IMR-90 (cell line): Measurements from ENCODE around the gene PLA2G2F. TPM values are rescaled to one million over a fixed set of nuclear protein-coding genes. Genes with fewer than 3 reads are reported as not detected.

Source experiments
- ATAC-seq: fragments of 200-7000 bp; cut with Tn5 transposase; 2 replicates; pipeline ENCODE4 v1.9.1; 2020; ENCODE audit warnings: low read depth, mild to moderate bottlenecking, moderate library complexity
- BruUV-seq: library from RNA; stranded (reverse); fragments of 400-500 nt; replicated peaks from 2 replicates; lab custom pipeline; 2021; lab: Mats Ljungman, UMichigan
- CTCF ChIA-PET: fragments of 300-600 bp; formaldehyde crosslinking; extraction: SDS; loops from one replicate; lab custom pipeline; 2021; ENCODE audit warnings: antibody characterized with exemption; lab: Yijun Ruan, JAX
- POLR2A ChIA-PET: fragments of 300-600 bp; sonication (Branson Sonifier 250); formaldehyde crosslinking; loops from one replicate; lab custom pipeline; 2022; ENCODE audit warnings: antibody characterized with exemption; ENCODE audit not compliant: unreplicated experiment; lab: Charles Lee
- DNase-seq: peaks from one replicate; pipeline ENCODE4 v3.0.0; 2013
- H2AFZ ChIP-seq: replicated peaks from 2 replicates; pipeline ENCODE3; 2013; ENCODE audit warnings: low read length, mild to moderate bottlenecking; ENCODE audit not compliant: poor library complexity
- H2AK5ac ChIP-seq: 2 replicates; pipeline ENCODE4 v1.6.1; 2013; ENCODE audit warnings: low read depth, low read length, inconsistent platforms
- H2AK9ac ChIP-seq: replicated peaks from 2 replicates; pipeline ENCODE3; 2013; ENCODE audit warnings: mild to moderate bottlenecking, low read depth, low read length, moderate library complexity; ENCODE audit not compliant: poor library complexity
- H2BK120ac ChIP-seq: 2 replicates; pipeline ENCODE4 v1.6.1; 2013; ENCODE audit warnings: low read depth, low read length, inconsistent platforms
- H2BK15ac ChIP-seq: 3 replicates; pipeline ENCODE4 v1.6.1; 2013; ENCODE audit warnings: low read depth, low read length, inconsistent platforms
- H2BK20ac ChIP-seq: 2 replicates; pipeline ENCODE4 v1.6.1; 2013; ENCODE audit warnings: low read depth, mild to moderate bottlenecking, inconsistent platforms, low read length, moderate library complexity
- H2BK5ac ChIP-seq: 2 replicates; pipeline ENCODE4 v1.6.1; 2013; ENCODE audit warnings: mild to moderate bottlenecking, low read depth, low read length, inconsistent platforms; ENCODE audit not compliant: poor library complexity, severe bottlenecking
- H3K14ac ChIP-seq: replicated peaks from 2 replicates; pipeline ENCODE4 v1.6.1; 2013; ENCODE audit warnings: low read depth, low read length, inconsistent platforms
- H3K18ac ChIP-seq: 2 replicates; pipeline ENCODE4 v1.6.1; 2013; ENCODE audit warnings: low read depth, low read length, control low read depth
- H3K23ac ChIP-seq: 2 replicates; pipeline ENCODE4 v1.6.1; 2013; ENCODE audit warnings: low read depth, low read length, inconsistent platforms
- H3K27ac ChIP-seq: 2 replicates; pipeline ENCODE4 v1.5.1; 2013; ENCODE audit warnings: mild to moderate bottlenecking, control low read depth, low read length; ENCODE audit not compliant: insufficient read depth
- H3K27me3 ChIP-seq: 2 replicates; pipeline ENCODE4 v1.6.1; 2013; ENCODE audit warnings: low read length; ENCODE audit not compliant: control insufficient read depth, insufficient read depth
- H3K36me3 ChIP-seq: 2 replicates; pipeline ENCODE4 v1.6.1; 2013; ENCODE audit warnings: low read length, mixed read lengths; ENCODE audit not compliant: control insufficient read depth, insufficient read depth
- H3K4ac ChIP-seq: 2 replicates; pipeline ENCODE4 v1.6.1; 2013; ENCODE audit warnings: low read depth, low read length, inconsistent platforms
- H3K4me1 ChIP-seq: 2 replicates; pipeline ENCODE4 v1.6.1; 2013; ENCODE audit warnings: low read length, mixed read lengths; ENCODE audit not compliant: control insufficient read depth, insufficient read depth
- H3K4me2 ChIP-seq: 2 replicates; pipeline ENCODE4 v1.6.1; 2013; ENCODE audit warnings: low read depth, mild to moderate bottlenecking, control low read depth, low read length, moderate library complexity
- H3K4me3 ChIP-seq: 2 replicates; pipeline ENCODE4 v1.5.1; 2013; ENCODE audit warnings: low read depth, mild to moderate bottlenecking, control low read depth, low read length, moderate library complexity; ENCODE audit not compliant: insufficient read depth
- H3K56ac ChIP-seq: 2 replicates; pipeline ENCODE4 v1.6.1; 2013; ENCODE audit warnings: low read length, inconsistent platforms; ENCODE audit not compliant: insufficient read depth; ENCODE audit errors: extremely low read depth
- H3K79me1 ChIP-seq, 2 experiments: 2 replicates each; pipeline ENCODE4 v1.6.1; 2013; ENCODE audit warnings: low read length in 2 of 2, inconsistent platforms in 1 of 2, low read depth in 1 of 2
- H3K9ac ChIP-seq: 2 replicates; pipeline ENCODE4 v1.6.1; 2013; ENCODE audit warnings: low read depth, low read length, control low read depth
- H3K9me1 ChIP-seq: 2 replicates; pipeline ENCODE4 v1.6.1; 2013; ENCODE audit warnings: low read length, inconsistent platforms; ENCODE audit not compliant: insufficient read depth
- H3K9me3 ChIP-seq: 2 replicates; pipeline ENCODE4 v1.6.1; 2013; ENCODE audit warnings: low read length; ENCODE audit not compliant: control insufficient read depth, insufficient read depth
- H4K20me1 ChIP-seq: 2 replicates; pipeline ENCODE4 v1.6.1; 2013; ENCODE audit warnings: low read length, inconsistent platforms; ENCODE audit not compliant: insufficient read depth
- H4K5ac ChIP-seq: 2 replicates; pipeline ENCODE4 v1.6.1; 2013; ENCODE audit warnings: mild to moderate bottlenecking, low read depth, low read length, control low read depth
- H4K8ac ChIP-seq, 2 experiments: 2 replicates each; pipeline ENCODE4 v1.6.1; 2013; ENCODE audit warnings: low read depth in 2 of 2, low read length in 2 of 2, control low read depth in 1 of 2, inconsistent platforms in 1 of 2
- H4K91ac ChIP-seq: 2 replicates; pipeline ENCODE4 v1.6.1; 2013; ENCODE audit warnings: low read depth, low read length, inconsistent platforms; ENCODE audit not compliant: insufficient read depth
- CHD1 ChIP-seq: IDR thresholded peaks from 2 replicates; pipeline ENCODE4 v1.6.1; 2012; ENCODE audit warnings: low read depth, low read length, improper control_type of control experiment
- MAFK ChIP-seq: IDR thresholded peaks from 2 replicates; pipeline ENCODE4 v1.6.1; 2012; ENCODE audit warnings: low read depth, low read length, improper control_type of control experiment
- RAD21 ChIP-seq: IDR thresholded peaks from 2 replicates; pipeline ENCODE4 v1.6.1; 2012; ENCODE audit warnings: low read length, improper control_type of control experiment
- RFX5 ChIP-seq: IDR thresholded peaks from 2 replicates; pipeline ENCODE4 v1.8.0; 2012; ENCODE audit warnings: low read depth, mild to moderate bottlenecking, low read length, moderate library complexity
- SMC3 ChIP-seq: fragments of 150-350 bp; IDR thresholded peaks from 2 replicates; pipeline ENCODE4 v1.6.1; 2016; ENCODE audit warnings: low read depth, mild to moderate bottlenecking, antibody characterized with exemption, low read length, moderate library complexity
- WGBS, 2 experiments: methylation state at CpG; one replicate each; pipeline versions ENCODE4 v1.1.5 to v1.1.7; 2013; ENCODE audit warnings: missing lambda C conversion rate in 2 of 2; ENCODE audit not compliant: insufficient read length in 1 of 2; ENCODE audit errors: extremely low coverage in 2 of 2; 5-methylcytosine and 5-hydroxymethylcytosine counted together
- dilution Hi-C: fragments of 300-500 bp; cut with HindIII; formaldehyde crosslinking; loops from one replicate; pipeline ENCODE4 v1.14.3; 2018; ENCODE audit warnings: low sequenced_read_pairs; ENCODE audit not compliant: unreplicated experiment
- in situ Hi-C: fragments of 300-500 bp; cut with MboI; formaldehyde crosslinking; loops from 3 replicates; pipeline ENCODE4 v1.14.3; 2019; ENCODE audit warnings: low sequenced_read_pairs, inconsistent platforms, mixed read lengths
- intact Hi-C: fragments of 100-400 bp; cut with micrococcal nuclease; formaldehyde crosslinking; loops from 2 replicates; pipeline ENCODE4 v1.10.0; 2022
- polyA plus RNA-seq, 3 experiments: library from polyadenylated mRNA; depleted of rRNA; stranded (reverse); fragments of >200 nt; gene quantifications; 2 replicates each; pipeline ENCODE4 v1.2.3, GENCODE V29; 2012; ENCODE audit warnings: low replicate concordance in 1 of 3
- total RNA-seq: library from RNA; depleted of rRNA; stranded (reverse); fragments of >200 nt; gene quantifications from 2 replicates; pipeline ENCODE4 v1.2.3, GENCODE V29; 2012
- TF ChIP-seq, protein P1 (sequence below): fragments of 150-350 bp; IDR thresholded peaks from 2 replicates; pipeline ENCODE4 v1.6.1; 2017; ENCODE audit warnings: mild to moderate bottlenecking, antibody characterized with exemption, low read length, low read depth

PLA2G2F gene
- total and polyA plus RNA-seq, 2 of the 4 experiments (the other 2 are of a cell fraction), result not detected

- TF ChIP-seq, protein P1, sequence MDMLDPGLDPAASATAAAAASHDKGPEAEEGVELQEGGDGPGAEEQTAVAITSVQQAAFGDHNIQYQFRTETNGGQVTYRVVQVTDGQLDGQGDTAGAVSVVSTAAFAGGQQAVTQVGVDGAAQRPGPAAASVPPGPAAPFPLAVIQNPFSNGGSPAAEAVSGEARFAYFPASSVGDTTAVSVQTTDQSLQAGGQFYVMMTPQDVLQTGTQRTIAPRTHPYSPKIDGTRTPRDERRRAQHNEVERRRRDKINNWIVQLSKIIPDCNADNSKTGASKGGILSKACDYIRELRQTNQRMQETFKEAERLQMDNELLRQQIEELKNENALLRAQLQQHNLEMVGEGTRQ, result no peak
These were observed 4.8 kb downstream of the PLA2G2F start (continued) for GRCh38 chr1:20143734-20144565.

DNA sequence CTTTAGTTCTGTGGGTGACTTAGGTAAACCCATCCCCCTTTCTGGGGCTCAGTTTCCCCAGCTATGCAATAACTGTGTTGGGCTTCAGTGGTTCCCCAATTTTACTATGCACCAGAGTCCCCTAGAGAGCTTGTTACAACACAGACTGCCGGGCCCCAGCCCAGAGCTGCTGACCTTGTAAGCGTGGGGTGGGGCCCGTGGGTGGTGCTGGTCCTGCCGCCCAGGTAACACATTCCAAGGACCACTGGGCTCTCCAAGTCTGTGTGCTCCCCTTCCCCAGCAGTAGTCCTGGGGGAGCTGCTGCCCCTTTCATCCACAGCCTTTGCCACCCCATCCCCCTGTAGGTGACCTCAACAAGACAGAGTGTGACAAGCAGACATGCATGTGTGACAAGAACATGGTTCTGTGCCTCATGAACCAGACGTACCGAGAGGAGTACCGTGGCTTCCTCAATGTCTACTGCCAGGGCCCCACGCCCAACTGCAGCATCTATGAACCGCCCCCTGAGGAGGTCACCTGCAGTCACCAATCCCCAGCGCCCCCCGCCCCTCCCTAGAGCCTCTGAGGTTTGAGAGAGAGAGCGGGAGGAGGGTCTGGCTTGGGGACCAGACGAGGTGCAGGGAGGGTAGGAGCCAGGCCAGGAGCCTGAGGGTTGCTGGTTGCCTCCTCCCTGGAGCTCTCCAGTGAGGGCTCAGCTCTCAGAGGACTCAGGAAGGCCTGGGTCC, 8.9 kb downstream of the PLA2G2F start:
- H4K5ac ChIP-seq, result no peak overlapping the region
- H3K27me3 ChIP-seq, result peaks cover 25% of the 10 kb centered on the region
- dilution Hi-C loops, result no loop called here

More for the DNA sequence above, 8.9 kb downstream of the PLA2G2F start:
- Histone ChIP-seq H2AK9ac (peak overlapping the region; percentile 37), H2BK120ac (no peak overlapping the region), H3K9me3 (no peaks in the 10 kb centered on the region), H3K36me3 (no peaks in the 10 kb centered on the region), H3K4me2 (no peak overlapping the region), H3K14ac (no peak overlapping the region), H3K27ac (no peak overlapping the region), H2BK15ac (no peak overlapping the region), H3K9ac (no peak overlapping the region), H3K18ac (no peak overlapping the region), H4K91ac (no peak overlapping the region), H2AK5ac (no peak overlapping the region), H3K4me1 (peaks cover 1% of the 10 kb centered on the region; the same call in 1 of the 2 replicates), H3K4me3 (no peak overlapping the region), H4K8ac (no peak overlapping the region), H3K56ac (no peak overlapping the region), H2BK20ac (no peak overlapping the region), H2AFZ (no peak overlapping the region), H2BK5ac (no peak overlapping the region), H3K79me1 (no peaks in the 10 kb centered on the region), H3K4ac (no peak overlapping the region), H3K9me1 (no peaks in the 10 kb centered on the region), H3K23ac (no peak overlapping the region), H4K20me1 (no peaks in the 10 kb centered on the region; the same call in 1 of the 2 replicates)
- BruUV-seq, result no TSS peak
- TF ChIP-seq RFX5, result no peak
- TF ChIP-seq CHD1, result no peak
- no peak for TF ChIP-seq MAFK
- TF ChIP-seq RAD21, result no peak
- no peak for TF ChIP-seq SMC3
- 70% methylated on average over 3 of the region's 13 CpGs; no CpG with 5 or more reads in 1 of the 2 experiments for WGBS, 2 experiments
- ATAC-seq (no peak), DNase-seq (no peak)
- intact Hi-C loops (no loop called here), in situ Hi-C loops (no loop called here)
- CTCF ChIA-PET, result no interaction called here
- POLR2A ChIA-PET, result no interaction called here
